AG09319 (cell line): ENCODE measurements around the gene PHAF1.
A peak's percentile ranks its signal among the peaks of the same experiment; 100 is the strongest.

Source experiments
- DNase-seq: peaks from one replicate; pipeline ENCODE4 v3.0.0-alpha.2; 2010; ENCODE audit warnings: low read depth; ENCODE audit errors: extremely low read depth
- CTCF ChIP-seq: IDR thresholded peaks from 2 replicates; pipeline ENCODE4 v1.5.1; 2011; ENCODE audit warnings: low read depth, mild to moderate bottlenecking, inconsistent platforms, low read length, moderate library complexity

Gene PHAF1

DNA sequence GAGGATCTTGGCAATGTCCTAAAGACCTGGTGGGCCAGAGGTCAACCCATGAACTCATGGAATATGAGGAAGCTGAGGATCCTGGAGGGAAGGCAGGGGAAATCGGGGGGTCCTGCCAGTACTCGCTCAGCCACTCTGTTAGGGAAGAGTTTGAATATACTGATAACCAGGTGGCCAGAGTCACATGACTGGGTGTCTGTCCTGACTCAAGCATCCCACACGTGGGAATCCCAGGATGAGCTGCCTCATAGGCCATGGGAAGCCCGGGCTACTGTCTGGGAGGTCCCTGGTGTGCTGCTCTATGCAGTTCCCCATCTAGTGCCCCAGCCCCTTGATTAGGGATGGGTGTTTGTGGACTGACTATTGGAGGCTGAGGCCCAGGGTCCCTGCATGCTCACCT lies 78.6 kb downstream of the PHAF1 start:
- TF ChIP-seq CTCF, result no peak

GRCh38 chr16:67188798-67189197 lies 79.1 kb downstream of the PHAF1 start:
- DNase-seq, result no peak
- TF ChIP-seq CTCF, result no peak

More for the DNA sequence above, 78.6 kb downstream of the PHAF1 start:
- DNase-seq, result no peak

DNA sequence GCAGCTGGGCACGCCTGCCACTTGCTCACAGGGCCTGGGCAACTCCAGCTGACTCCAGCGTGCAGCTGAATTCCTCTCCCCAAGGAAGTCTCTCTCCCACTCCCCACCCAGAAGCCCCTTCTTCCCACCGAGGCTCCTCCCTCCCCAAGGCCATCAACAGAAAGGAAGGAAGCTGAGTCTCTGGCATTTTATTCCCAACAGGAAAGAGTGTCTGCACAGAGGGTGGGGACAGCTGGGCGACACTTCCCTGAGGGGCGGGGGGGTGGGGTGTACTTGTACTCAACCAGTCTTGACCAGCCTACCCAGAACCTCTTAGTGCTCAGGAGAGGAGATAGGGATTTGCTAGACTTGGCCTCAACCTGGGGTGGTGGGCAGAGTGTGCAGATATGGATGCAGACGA lies 80.3 kb downstream of the PHAF1 start, which contains the start of gene EXOC3L1:
EXOC3L1 (minus strand) TSS at position 96 of the 400 bp plus-strand sequence. CDS start 460 bp downstream, outside the sequence.
- TF ChIP-seq CTCF, result no peak
- no peak for DNase-seq

GRCh38 chr16:67190448-67191399 lies 81.0 kb downstream of the PHAF1 start:
- DNase-seq, result no peak
- TF ChIP-seq CTCF, result no peak

DNA sequence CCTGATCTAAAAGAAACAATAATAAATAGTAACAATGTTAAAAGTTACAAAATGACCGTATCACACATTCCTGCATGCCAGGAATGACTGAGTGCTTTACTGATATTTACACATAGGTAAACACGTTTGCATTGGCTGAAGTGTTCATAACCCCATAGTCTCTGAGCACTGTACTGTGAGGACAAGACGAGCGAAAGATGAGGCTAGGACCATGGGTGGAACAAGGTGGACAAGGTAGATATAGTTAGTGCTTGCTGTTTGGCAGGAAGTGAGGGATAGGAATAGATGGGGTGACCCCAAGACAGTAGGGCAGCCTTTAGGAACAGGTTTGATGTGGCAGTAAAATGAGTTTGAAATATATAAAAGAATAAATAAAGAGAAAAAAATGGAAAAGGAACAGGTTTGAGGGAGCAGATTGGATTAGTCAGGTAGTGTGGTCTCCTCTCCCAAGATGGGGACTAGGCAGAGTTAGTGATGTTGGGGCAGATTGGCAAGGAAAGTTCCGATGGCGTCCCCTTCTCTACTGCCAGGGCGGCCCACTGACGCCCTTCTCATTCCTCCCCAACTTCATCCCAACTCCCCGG lies 81.8 kb downstream of the PHAF1 start:
- no peak for TF ChIP-seq CTCF

DNA sequence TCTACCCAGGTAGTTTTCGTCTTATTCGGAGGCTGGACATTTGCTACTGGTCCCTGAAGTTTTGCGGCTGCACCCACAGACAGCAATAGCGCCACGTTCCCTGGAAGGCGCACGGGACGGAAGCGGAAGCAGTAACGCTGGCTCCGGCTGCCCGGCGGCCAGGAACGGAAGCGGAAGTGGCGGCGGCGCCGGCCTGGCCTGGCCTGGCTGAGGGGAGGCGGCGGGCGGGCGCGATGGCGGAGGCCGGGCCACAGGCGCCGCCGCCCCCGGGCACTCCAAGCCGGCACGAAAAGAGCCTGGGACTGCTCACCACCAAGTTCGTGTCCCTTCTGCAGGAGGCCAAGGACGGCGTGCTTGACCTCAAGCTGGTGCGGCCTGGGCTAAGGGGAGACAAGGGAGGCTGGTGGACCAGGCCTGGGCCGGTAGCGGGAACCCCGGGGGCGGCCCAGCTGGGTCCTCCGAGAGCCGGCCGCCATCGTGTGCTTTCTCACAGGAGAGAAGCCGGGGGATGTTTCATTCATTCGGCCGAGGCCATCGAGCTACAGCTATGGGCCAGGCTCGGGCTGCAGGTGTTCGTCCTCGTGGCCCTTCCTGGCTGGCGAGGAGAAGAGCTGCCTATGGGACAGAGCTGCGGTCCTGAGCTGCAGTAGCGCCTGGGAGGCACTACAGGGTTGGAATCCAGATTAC lies 82.4 kb downstream of the PHAF1 start, which contains the start of gene E2F4:
E2F4 (plus strand) TSS at position 161 of the 687 bp plus-strand sequence; CDS start at position 234, 73 bp downstream.
- DNase-seq, result peak; percentile 80
- no peak for TF ChIP-seq CTCF

More for the DNA sequence above, 81.8 kb downstream of the PHAF1 start:
- no peak for DNase-seq
